Vagina (tissue), 2 donors: ENCODE results near the gene ARMH1. TPM values are rescaled to one million over a fixed set of nuclear protein-coding genes. Genes with fewer than 3 reads are reported as not detected.
A peak's percentile ranks its signal among the peaks of the same experiment; 100 is the strongest.

Source experiments
- DNase-seq, 2 donors: peaks; one replicate each; pipeline ENCODE4 v3.0.0-alpha.2; 2017; ENCODE audit errors: extremely low spot score in 2 of 2
- H3K27ac ChIP-seq: fragments of 200-600 bp; sonication (generic); one replicate; pipeline ENCODE4 v1.5.1; 2019
- H3K27me3 ChIP-seq: fragments of 200-600 bp; sonication (generic); one replicate; pipeline ENCODE4 v1.5.1; 2019
- H3K36me3 ChIP-seq, 2 donors: fragments of 200-600 bp; sonication (generic); one replicate each; pipeline ENCODE4 v1.5.1; 2017 to 2019
- H3K4me1 ChIP-seq: fragments of 200-600 bp; sonication (generic); one replicate; pipeline ENCODE4 v1.5.1; 2019
- H3K4me3 ChIP-seq, 2 donors: fragments of 200-600 bp; sonication (generic); 1 replicate in 1 of 2; 2 replicates in 1 of 2; pipeline ENCODE4 v1.5.1; 2016 to 2019
- H3K9me3 ChIP-seq: fragments of 200-600 bp; sonication (generic); one replicate; pipeline ENCODE4 v1.5.1; 2019
- POLR2A ChIP-seq, 2 donors: fragments of 450-650 bp; IDR thresholded peaks; one replicate each; pipeline ENCODE4 v1.6.1; 2017; ENCODE audit warnings: antibody characterized with exemption in 2 of 2, mild to moderate bottlenecking in 2 of 2, moderate library complexity in 2 of 2
- POLR2AphosphoS5 ChIP-seq, 2 donors: sonication (generic); formaldehyde crosslinking; IDR thresholded peaks; one replicate each; pipeline ENCODE4 v1.9.0; 2017; ENCODE audit warnings: antibody characterized with exemption in 2 of 2, mild to moderate bottlenecking in 2 of 2, low read depth in 1 of 2; ENCODE audit not compliant: insufficient read depth in 1 of 2
- intact Hi-C: fragments of 100-400 bp; cut with DNase I; formaldehyde crosslinking; loops from one replicate; pipeline ENCODE4 v1.15.1; 2023
- total RNA-seq: library from RNA; depleted of rRNA; stranded (reverse); fragments of >200 nt; gene quantifications from one replicate; pipeline ENCODE4 v1.2.3, GENCODE V29; 2016
- TF ChIP-seq, protein P1 (sequence below), 3 experiments: fragments of 450-650 bp in 2 of 3; fragments of 200-600 bp in 1 of 3; sonication (generic) in 1 of 3; IDR thresholded peaks; one replicate each; pipeline ENCODE4 v1.5.1; 2017 to 2019; ENCODE audit warnings: antibody characterized with exemption in 3 of 3, mild to moderate bottlenecking in 2 of 3, moderate library complexity in 2 of 3

ARMH1 gene
- total RNA-seq, 1 donor from 2014 or later = not detected

DNA sequence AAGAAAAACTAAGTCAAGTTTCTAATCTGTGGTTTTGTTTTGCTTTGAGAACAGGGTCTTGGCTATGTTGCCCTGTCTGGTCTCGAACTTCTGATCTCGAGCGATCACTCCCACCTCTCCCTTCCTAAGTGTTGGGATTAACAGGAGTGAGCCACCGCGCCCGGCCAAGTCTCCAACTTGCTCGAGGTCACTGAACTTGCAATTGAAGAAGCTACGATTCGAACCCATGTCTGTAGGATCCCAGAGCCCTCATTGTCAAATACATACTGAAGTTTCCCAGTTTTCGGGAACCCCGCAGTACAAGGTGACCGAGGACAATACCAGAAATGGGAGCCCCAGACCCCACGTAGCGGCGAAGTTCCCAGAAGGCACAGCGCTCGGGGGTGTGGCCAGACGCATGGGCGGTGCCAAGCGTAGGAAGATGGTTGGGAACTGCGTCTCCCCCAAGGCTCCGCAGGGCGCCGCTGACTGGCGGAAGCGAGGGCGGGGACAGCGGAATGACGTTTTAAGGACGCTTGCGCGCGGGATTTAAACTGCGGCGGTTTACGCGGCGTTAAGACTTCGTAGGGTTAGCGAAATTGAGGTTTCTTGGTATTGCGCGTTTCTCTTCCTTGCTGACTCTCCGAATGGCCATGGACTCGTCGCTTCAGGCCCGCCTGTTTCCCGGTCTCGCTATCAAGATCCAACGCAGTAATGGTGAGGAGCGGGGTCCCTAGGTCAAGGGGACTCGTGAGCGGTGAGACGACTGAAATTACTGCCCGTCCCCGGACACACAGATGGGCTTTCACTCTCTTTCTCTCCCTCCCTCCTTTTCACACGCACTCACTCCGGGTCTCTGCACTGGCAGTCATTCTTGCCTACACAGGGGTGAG lies 65.0 kb downstream of the ARMH1 start, which contains the start of gene KIF2C:
KIF2C (plus strand) TSS at position 531 of the 872 bp plus-strand sequence; CDS start at position 627, 96 bp downstream.
- Histone ChIP-seq H3K27me3 (no peaks in the 10 kb centered on the region), H3K4me1 (peaks cover 8% of the 10 kb centered on the region), H3K27ac (peak within 1 kb of the TSS; percentile 85), H3K9me3 (no peaks in the 10 kb centered on the region), H3K4me3 (peak within 1 kb of the TSS; percentile 53 to 66), H3K36me3 (no peaks in the 10 kb centered on the region)
- intact Hi-C loops = loop anchor here (5.0 kb wide), 1 partner anchor 38 kb away; the partner anchor contains the start of gene RPS8
- peak in 1 of 2 donors; percentile 95 for DNase-seq
- TF ChIP-seq POLR2AphosphoS5 (IDR thresholded peaks at IDR 0.05; ENCODE audit: insufficient read depth in 1 of 2, low read depth in 1 of 2) = peak; percentile 96 to 99
- TF ChIP-seq, protein P1, sequence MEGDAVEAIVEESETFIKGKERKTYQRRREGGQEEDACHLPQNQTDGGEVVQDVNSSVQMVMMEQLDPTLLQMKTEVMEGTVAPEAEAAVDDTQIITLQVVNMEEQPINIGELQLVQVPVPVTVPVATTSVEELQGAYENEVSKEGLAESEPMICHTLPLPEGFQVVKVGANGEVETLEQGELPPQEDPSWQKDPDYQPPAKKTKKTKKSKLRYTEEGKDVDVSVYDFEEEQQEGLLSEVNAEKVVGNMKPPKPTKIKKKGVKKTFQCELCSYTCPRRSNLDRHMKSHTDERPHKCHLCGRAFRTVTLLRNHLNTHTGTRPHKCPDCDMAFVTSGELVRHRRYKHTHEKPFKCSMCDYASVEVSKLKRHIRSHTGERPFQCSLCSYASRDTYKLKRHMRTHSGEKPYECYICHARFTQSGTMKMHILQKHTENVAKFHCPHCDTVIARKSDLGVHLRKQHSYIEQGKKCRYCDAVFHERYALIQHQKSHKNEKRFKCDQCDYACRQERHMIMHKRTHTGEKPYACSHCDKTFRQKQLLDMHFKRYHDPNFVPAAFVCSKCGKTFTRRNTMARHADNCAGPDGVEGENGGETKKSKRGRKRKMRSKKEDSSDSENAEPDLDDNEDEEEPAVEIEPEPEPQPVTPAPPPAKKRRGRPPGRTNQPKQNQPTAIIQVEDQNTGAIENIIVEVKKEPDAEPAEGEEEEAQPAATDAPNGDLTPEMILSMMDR (IDR thresholded peaks at IDR 0.05) = no peak
- peak in 1 of 2 donors; percentile 42 for TF ChIP-seq POLR2A (IDR thresholded peaks at IDR 0.05)

DNA sequence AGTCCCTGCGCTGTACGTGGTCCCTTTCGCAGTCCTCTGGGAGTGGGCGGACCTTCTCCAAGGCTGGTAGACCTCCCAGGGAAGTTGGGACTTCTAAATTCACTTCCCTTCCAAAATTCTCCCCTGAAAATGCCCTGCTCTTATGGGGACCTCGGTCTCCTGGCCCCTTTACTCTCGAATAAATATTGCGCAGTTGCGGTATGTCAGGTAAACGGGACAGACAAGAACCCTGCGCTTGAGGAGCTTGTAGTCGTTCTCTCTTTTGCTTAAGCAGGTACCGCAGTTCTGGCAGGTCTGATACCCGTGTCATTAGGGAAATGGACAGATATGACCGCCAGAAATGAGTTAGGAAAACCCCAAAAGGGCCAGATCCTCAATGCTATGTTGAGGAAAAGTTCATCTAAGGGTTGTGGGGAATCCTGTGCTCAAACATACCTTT lies 65.7 kb downstream of the ARMH1 start:
- H3K27me3 ChIP-seq = no peaks in the 10 kb centered on the region
- peak overlapping the region; percentile 85 for H3K27ac ChIP-seq

DNA sequence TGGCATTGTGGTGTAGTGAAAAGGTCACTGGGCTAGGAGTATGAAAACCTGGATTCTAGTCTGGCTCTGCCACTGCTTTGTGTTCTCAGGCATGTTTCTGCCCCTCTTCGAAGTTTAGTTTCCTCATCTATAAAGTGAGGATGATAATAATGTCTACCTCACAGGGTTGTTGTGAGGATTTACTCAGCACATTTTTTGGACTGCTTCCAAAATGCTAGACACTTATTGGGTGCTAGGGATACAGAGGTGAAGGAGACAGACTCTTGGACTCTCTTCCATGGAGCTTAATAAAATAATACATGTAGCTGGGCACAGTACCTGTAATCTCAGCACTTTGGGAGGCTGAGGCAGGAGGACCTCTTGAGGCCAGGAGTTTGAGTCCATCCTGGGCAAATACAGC lies 68.7 kb downstream of the ARMH1 start:
- intact Hi-C loops = no loop called here
- Histone ChIP-seq H3K27ac (no peak overlapping the region), H3K9me3 (no peaks in the 10 kb centered on the region), H3K36me3 (no peaks in the 10 kb centered on the region), H3K27me3 (no peaks in the 10 kb centered on the region), H3K4me3 (no peak overlapping the region), H3K4me1 (peaks cover 8% of the 10 kb centered on the region)
- TF ChIP-seq, protein P1 (IDR thresholded peaks at IDR 0.05) = no peak
- TF ChIP-seq POLR2AphosphoS5 (IDR thresholded peaks at IDR 0.05; ENCODE audit: insufficient read depth in 1 of 2, low read depth in 1 of 2) = no peak
- TF ChIP-seq POLR2A (IDR thresholded peaks at IDR 0.05) = no peak
- DNase-seq = no peak

More for the DNA sequence above, 65.7 kb downstream of the ARMH1 start:
- Histone ChIP-seq H3K4me1 (peaks cover 8% of the 10 kb centered on the region), H3K4me3 (peak overlapping the region; percentile 53 to 66), H3K36me3 (no peaks in the 10 kb centered on the region), H3K9me3 (no peaks in the 10 kb centered on the region)
- no peak for DNase-seq
- TF ChIP-seq POLR2A (IDR thresholded peaks at IDR 0.05) = no peak
- TF ChIP-seq, protein P1 (IDR thresholded peaks at IDR 0.05) = no peak
- intact Hi-C loops = no loop called here

DNA sequence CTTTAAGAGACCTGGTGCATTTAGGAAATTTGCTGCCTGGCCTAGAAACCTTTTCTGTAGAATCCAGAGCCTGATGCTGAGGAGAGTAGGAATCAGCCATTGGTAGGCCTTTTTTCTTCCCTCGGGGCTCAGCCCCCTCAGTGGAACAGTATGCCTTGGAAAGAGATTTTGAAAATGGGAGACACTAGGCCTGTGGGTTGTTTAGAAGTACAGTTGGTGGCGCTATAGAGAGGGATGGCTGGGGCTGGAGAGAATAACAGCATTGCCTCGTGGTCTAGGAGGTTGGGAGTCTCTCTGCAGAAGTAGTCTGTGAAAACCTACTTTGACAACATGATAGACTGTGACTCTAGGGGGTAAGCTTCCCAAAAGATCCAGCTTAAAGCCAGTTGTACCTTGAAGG lies 73.4 kb downstream of the ARMH1 start:
- no peak for DNase-seq

More for the DNA sequence above, 73.4 kb downstream of the ARMH1 start:
- TF ChIP-seq, protein P1 (IDR thresholded peaks at IDR 0.05) = no peak
- no peak for TF ChIP-seq POLR2AphosphoS5 (IDR thresholded peaks at IDR 0.05; ENCODE audit: insufficient read depth in 1 of 2, low read depth in 1 of 2)
- no peak for TF ChIP-seq POLR2A (IDR thresholded peaks at IDR 0.05)
- Histone ChIP-seq H3K27ac (no peak overlapping the region), H3K4me1 (no peaks in the 10 kb centered on the region), H3K9me3 (no peaks in the 10 kb centered on the region), H3K4me3 (no peak overlapping the region), H3K36me3 (no peaks in the 10 kb centered on the region), H3K27me3 (no peaks in the 10 kb centered on the region)
- intact Hi-C loops = no loop called here
